ENCODE data around the gene TBRG4.

The TBRG4 gene

DNA sequence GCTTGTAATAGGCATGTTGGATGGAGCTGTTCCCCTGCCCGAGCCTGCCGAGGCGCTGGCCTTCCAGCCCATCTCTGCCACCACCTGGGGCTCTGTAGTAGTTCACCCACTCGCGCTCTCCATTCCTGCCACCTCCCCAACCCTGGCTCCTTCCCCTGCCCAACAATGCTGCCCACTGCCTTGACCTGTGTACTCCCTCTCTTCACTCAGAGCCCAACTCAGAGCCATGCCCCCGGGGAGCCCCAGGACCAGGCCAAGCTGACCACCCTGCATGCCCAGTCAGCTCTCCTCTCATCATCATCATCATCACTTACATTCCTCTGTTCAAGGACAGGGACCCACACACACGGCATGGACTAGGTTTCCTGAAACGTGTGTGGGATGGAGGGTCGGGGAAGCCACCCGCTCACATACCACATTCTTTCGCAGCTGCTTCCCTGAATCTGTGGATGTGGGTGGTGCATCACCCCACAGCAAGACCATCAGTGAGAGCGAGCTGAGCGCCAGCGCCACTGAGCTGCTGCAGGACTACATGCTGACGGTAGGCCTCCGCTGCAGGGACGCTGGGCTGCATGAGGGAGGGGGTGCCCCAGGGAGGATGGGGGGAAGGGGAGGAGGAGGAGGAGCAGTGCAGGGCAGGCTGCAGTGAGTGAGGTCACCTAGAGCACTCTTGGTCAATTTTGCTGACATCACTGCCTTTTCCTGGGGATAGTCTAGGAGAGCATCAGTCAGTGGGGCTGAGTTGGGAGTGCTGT, 38.3 kb downstream of the TBRG4 start:
- no peak for DNase-seq

GRCh38 chr7:45072131-45073030, 39.1 kb downstream of the TBRG4 start:
- DNase-seq: no peak

DNA sequence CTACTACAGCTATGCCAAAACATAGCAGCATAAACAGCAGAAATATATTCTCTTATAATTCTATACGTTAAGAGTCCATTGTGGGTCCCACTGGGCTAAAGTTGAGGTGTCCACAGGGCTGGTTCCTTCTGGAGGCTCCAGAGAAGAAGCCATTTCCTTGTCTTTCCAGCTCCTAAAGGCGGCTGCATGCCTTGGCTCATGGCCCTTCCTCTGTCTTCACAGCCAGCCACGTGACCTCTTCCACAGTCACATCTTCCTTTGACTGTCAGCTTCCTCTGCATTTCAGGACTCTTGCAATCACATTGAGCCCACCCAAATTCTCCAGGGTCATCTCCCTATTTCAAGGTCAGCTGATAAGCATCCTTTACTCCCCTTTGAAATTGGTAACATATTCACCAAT, 40.0 kb downstream of the TBRG4 start:
- DNase-seq: no peak

DNA sequence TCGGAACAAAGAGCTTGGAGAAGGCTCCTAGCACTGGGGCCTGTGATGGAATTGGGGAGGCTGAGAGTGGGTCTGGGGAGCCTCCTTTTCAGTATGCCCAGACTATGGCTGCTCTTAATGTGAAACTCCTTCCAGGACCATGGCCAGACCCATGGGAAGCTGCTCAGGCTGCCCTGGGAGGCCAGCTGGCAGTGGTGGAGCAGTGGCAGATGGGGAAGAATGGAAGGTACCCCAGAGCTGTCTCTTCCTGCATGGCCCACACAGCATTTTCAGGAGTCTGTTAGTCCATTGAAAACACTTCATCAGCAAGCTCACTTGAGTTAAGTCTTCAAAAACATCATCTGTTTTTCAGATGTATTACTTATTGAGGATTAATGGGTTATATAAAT, 41.2 kb downstream of the TBRG4 start:
- no peak for DNase-seq

DNA sequence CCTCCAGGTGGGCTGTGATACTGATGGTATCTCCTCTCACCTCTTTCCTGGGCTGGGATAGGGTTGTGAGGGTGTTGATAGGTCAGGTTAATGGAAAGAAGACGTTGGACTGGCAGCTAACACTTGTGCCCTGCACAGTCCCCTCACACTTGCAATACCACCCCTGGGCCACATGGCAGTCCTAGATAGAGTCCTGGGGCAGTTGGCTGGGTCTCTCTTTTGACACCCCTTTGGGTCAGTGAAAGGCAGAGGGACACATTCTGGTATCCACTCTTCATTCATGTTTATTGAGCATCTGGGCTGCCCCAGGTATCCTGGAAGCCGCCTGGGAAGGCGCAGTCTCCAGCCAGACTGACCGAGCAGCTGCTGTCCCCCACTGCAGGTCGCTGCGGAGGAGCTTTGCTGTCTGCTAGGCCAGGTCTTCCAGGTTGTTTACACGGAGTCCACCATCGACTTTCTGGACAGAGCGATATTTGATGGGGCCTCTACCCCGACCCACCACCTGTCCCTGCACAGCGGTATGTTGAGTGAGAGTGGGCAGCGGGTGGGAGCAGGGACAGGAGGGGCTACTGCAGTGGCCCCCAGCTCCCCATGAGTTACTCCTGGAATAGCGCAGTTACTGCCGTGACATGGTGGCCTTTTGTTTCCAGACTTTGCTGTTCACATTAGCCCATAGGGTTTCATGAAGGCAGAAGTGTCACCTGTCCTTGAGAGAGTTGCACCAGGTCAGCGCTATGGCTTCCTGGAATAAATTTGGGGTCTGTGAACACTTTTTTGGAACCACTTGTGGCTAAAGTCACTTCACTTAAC, 41.8 kb downstream of the TBRG4 start:
- DNase-seq: no peak

DNA sequence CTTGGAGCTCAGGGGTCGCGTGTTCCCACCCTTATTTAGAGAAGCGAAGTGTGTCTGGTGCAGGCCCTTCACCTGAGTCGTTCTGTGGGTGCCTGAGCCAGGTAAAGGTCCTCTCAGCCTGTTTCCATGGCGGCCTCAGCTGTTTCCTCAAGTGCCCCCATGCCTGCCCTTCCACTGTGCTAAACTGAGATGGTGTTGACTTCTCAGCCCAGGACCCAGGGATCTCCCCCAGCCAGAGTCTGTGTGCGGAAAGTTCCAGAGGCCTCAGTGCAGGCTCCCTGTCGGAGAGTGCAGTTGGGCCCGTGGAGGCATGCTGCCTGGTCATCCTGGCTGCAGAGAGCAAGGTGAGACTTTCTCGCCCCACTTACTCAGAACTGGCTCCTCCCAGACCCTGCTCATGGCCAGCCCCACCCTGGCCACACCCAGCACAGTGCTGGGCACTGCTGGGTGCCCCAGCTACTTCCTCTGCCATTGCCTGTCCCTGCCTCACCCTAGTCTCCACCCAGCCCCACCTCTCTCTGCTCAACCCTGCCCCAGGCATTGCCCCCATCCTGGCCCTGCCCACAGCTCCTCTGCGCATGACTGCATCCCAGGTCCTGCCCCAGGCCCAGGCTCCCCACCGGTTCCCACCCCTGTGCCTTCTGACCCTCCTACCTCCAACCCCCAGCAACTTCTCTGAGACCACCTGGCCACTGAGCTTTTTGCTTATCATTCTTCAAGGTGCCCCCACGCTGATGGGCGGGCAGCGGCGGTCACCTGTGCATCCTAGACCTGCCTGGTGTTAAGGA, 43.1 kb downstream of the TBRG4 start:
- no peak for DNase-seq

- no peak for DNase-seq
These were observed 43.9 kb downstream of the TBRG4 start for GRCh38 chr7:45067582-45067981.

GRCh38 chr7:45066409-45066808, 45.1 kb downstream of the TBRG4 start:
- DNase-seq: no peak

- no peak for DNase-seq
These were observed 46.2 kb downstream of the TBRG4 start for GRCh38 chr7:45065031-45065995.

DNA sequence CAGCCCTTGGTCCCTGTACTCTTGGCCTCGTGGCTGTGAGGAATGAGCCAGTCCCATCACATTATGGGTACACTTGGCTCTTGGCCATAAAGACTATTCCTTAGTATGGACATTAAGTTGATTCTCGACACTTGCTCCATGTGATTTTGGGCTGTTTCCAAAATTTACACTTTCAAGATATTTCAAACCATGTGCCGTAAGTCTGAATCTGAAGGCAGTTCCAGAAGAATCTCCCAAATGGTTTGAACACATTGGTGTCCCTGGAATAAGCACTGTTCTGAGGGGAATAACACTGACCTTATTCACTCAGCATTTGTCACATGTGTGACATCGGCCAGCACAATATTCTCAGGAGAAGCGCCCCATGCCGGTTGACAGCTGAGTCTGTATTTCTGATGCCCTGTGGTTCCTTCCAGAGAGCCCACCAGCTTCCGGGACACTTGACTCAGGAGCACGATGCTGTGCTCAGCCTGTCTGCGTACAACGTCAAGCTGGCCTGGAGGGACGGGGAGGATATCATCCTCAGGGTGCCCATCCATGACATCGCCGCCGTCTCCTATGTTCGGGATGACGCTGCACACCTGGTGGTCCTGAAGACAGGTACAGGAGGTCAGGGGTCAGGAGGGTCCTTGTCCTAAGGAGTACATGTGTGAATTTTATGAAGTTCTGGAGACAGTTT, 47.3 kb downstream of the TBRG4 start:
- no peak for DNase-seq

- DNase-seq: no peak
These were observed 49.6 kb downstream of the TBRG4 start for GRCh38 chr7:45061806-45062425.

DNA sequence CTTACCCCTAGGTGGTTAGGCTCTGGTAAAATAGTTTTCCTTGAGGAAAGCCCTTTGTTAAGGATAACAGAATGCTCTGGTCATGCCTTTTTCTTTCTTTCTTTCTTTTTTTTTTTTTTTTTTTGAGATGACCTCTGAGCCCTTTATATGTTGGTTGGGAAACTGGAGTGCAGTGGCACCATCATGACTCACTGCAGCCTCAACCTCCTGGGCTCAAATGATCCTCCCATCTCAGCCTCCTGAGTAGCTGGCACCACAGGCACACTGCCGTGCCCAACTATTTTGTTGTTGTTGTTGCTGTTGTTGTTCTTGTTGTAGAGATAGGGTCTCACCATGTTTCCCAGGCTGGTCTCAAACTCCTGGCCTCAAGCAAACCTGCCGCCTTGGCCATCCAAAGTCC, 50.1 kb downstream of the TBRG4 start:
- no peak for DNase-seq

- DNase-seq: no peak
These were observed 51.2 kb downstream of the TBRG4 start for GRCh38 chr7:45060295-45060694.

DNA sequence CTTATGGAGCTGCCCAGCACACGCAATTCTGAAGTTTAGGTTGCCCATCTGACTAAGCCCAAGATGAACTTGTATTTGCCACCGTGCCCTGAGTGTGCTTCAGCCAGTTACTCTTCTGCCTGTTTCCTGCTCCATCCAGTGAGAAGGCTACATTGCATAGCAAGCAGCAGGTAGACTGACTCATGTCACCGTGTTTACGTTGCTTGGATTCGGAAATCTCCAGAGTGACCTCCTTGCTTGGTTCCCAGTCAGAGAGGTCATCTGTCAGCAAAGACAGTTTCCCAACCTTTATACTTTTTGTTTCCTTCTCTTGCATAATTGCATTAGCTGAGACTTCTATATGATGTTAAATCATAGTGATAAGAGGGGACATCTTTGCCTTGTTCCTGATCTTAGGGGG, 53.6 kb downstream of the TBRG4 start:
- no peak for DNase-seq

- DNase-seq: no peak
These were observed 55.8 kb downstream of the TBRG4 start for GRCh38 chr7:45055594-45056219.

DNA sequence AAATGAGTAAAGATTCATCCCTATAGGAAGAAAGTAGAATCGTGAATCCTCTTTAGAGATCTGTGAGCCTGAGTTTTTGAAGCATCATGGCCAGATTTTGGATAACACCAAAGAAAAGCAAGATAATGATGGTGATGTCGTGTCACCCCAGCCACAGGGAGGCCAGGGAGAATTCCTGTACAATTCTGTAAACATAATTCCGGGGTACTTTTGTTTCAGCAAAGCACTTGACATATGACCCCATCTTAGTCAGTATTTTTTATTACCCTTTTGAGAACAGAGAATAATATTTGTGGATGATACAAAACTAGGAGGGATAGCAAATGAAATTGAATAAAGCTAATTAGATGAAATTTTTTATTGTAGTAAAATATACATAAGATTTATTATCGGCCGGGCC, 56.5 kb downstream of the TBRG4 start:
- DNase-seq: no peak

DNA sequence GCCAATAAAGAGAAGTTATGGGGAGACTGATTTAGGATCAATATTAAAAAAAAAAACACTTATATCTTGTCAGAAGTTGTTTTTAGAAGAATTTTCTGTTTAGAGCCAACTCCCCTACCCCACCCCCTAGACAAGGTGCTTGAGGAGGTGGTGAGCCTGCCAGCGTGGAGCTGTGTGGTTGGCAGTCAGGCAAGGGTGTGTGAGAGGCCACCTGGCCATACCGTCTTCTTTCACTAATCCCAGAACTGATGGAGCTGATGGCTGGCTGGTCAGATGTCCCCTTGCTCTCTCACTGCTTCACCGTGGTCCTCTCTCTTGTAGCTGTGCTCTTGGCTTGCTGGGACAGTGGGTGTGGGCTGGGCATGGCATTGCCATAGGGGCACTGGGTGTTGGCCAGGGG, 57.1 kb downstream of the TBRG4 start:
- no peak for DNase-seq

DNA sequence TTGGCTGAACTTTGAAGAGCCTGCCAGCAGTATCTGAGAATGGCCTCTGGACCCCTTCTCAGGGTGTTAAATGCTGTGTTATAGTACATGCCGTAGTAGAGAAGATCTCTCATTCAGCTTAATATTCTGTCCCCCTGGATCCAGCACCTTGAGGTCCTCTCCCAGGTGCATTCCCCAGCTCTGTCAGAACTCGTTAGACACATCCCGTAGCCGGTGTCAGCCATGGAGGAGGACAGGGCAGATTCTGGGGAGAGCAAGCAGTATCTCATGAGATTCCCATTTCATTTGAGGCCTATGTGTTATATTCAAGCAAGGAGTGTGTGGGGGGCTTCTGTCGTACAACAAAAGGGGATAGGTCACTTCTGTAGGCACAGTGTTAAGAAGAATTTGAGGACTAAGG, 57.6 kb downstream of the TBRG4 start:
- no peak for DNase-seq

DNA sequence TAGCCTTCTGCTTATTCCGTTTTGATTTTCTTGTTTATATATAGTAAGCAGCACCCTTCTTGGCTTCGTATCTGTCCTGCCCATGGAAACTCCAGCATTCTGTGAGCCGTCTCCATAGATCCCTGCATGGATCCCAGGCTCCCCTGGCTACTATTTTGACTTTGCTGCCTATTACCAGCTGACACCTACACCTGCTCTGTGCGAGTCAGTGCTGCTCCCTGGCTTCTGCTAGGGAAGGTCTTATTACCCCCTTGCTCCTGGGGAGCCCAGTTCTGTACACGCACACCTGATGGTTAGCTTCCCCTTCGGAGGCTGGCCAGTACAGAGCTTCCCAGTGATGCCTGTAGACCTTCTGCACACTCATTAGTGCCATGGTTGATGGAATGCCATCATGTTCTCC, 58.1 kb downstream of the TBRG4 start:
- DNase-seq: no peak

DNA sequence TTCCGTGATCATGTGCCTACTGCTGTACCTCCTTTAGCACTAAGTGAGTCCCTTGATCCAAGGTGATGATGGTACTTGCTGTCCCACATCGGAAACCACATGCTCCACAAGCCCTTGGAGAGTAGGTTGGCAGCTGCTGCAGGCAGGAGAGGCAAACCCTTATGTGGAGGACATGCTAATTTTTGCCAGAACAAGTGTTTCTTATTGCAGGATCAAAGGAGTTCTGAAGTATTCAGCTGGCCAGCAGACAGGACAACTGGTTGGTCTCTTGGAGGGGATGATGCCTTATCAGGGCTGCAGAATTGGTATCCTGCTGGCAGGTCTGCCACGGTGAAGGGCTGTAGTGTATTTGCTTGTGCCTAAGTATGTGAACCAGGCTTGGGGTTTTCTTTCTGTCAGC, 59.5 kb downstream of the TBRG4 start:
- DNase-seq: no peak

Data from stimulated activated naive CD4-positive, alpha-beta T cell treated with Interleukin-2 at 50 U/mL for 16 hours (primary cell).